ENCODE results near the gene CHD6. TPM values are rescaled to one million over a fixed set of nuclear protein-coding genes. Genes with fewer than 3 reads are reported as not detected.

CHD6 gene
- total RNA-seq, 2 experiments from 2014 or later: 114 to 126 TPM

GRCh38 chr20:41373251-41373783 lies 244.9 kb downstream of the CHD6 start:
- POLR2A ChIA-PET: interaction anchor here (0.6 kb wide), 1 partner anchor 216 kb away, joined by 4 read pairs; no protein-coding TSS in a partner anchor
- no peak for ATAC-seq (ENCODE audit: poor library complexity)
- intact Hi-C loops (cut with DNase I, micrococcal nuclease): no loop called here

GRCh38 chr20:41371371-41371770 lies 246.8 kb downstream of the CHD6 start:
- CTCF ChIA-PET: no interaction called here
- Mint-ChIP-seq H3K27ac (no peak overlapping the region), H3K4me3 (no peak overlapping the region)

More at GRCh38 chr20:41373251-41373783, 244.9 kb downstream of the CHD6 start:
- peaks cover 11 to 31% of the 10 kb centered on the region in 2 experiments for H3K27me3 ChIP-seq (ENCODE audit: control insufficient read depth in 1 of 2, insufficient read depth in 2 of 2, low read length in 2 of 2)
- H3K4me1 ChIP-seq (ENCODE audit: insufficient read depth, low read length): no peaks in the 10 kb centered on the region
- peaks cover 6 to 29% of the 10 kb centered on the region in 2 experiments for H3K9me3 ChIP-seq (ENCODE audit: control insufficient read depth in 1 of 2, insufficient read depth in 1 of 2, low read length in 2 of 2)
- CTCF ChIA-PET: no interaction called here
- H3K36me3 ChIP-seq (ENCODE audit: insufficient read depth, low read length): no peaks in the 10 kb centered on the region
- no peaks in the 10 kb centered on the region for H3K36me3 Mint-ChIP-seq (ENCODE audit: low read depth)
- H3K27ac ChIP-seq (ENCODE audit: low read depth in 1 of 2, low read length in 2 of 2): no peak overlapping the region
- DNase-seq: no peak
- no peak overlapping the region for H3K27ac Mint-ChIP-seq
- no peak for TF ChIP-seq CTCF (IDR thresholded peaks at IDR 0.05)
- H3K4me1 Mint-ChIP-seq (ENCODE audit: low read depth): no peaks in the 10 kb centered on the region
- peaks cover 5% of the 10 kb centered on the region for H3K9me3 Mint-ChIP-seq
- peaks cover 48% of the 10 kb centered on the region for H3K27me3 Mint-ChIP-seq
- no peak overlapping the region for H3K4me3 ChIP-seq (ENCODE audit: low read length)
- H3K4me3 Mint-ChIP-seq: no peak overlapping the region

GRCh38 chr20:41370176-41370575 lies 248.0 kb downstream of the CHD6 start:
- Histone ChIP-seq H3K4me1 (ENCODE audit: insufficient read depth, low read length) (no peaks in the 10 kb centered on the region), H3K9me3 (ENCODE audit: control insufficient read depth in 1 of 2, insufficient read depth in 1 of 2, low read length in 2 of 2) (peaks cover 6 to 24% of the 10 kb centered on the region in 2 experiments), H3K27ac (ENCODE audit: low read depth in 1 of 2, low read length in 2 of 2) (no peak overlapping the region), H3K27me3 (ENCODE audit: control insufficient read depth in 1 of 2, insufficient read depth in 2 of 2, low read length in 2 of 2) (peaks cover 22 to 43% of the 10 kb centered on the region in 2 experiments), H3K36me3 (ENCODE audit: insufficient read depth, low read length) (no peaks in the 10 kb centered on the region), H3K4me3 (ENCODE audit: low read length) (no peak overlapping the region)
- H3K27ac Mint-ChIP-seq: no peak overlapping the region
- H3K9me3 Mint-ChIP-seq: peaks cover 5% of the 10 kb centered on the region
- ChIA-PET CTCF (no interaction called here), POLR2A (interaction anchor here (0.6 kb wide), 1 partner anchor 16 kb away, joined by 3 read pairs; no protein-coding TSS in a partner anchor)
- no peak for ATAC-seq (ENCODE audit: poor library complexity)
- intact Hi-C loops (cut with DNase I, micrococcal nuclease): no loop called here
- no peaks in the 10 kb centered on the region for H3K36me3 Mint-ChIP-seq (ENCODE audit: low read depth)
- no peak overlapping the region for H3K4me3 Mint-ChIP-seq
- H3K27me3 Mint-ChIP-seq: peaks cover 52% of the 10 kb centered on the region
- peaks cover 8% of the 10 kb centered on the region for H3K4me1 Mint-ChIP-seq (ENCODE audit: low read depth)
- no peak for DNase-seq
- no peak for TF ChIP-seq CTCF (IDR thresholded peaks at IDR 0.05)

More at GRCh38 chr20:41371371-41371770, 246.8 kb downstream of the CHD6 start:
- intact Hi-C loops (cut with DNase I, micrococcal nuclease): no loop called here
- Mint-ChIP-seq H3K27me3 (peaks cover 50% of the 10 kb centered on the region), H3K36me3 (ENCODE audit: low read depth) (no peaks in the 10 kb centered on the region), H3K4me1 (ENCODE audit: low read depth) (peaks cover 8% of the 10 kb centered on the region), H3K9me3 (peaks cover 5% of the 10 kb centered on the region)
- Histone ChIP-seq H3K4me3 (ENCODE audit: low read length) (no peak overlapping the region), H3K27ac (ENCODE audit: low read depth in 1 of 2, low read length in 2 of 2) (no peak overlapping the region), H3K4me1 (ENCODE audit: insufficient read depth, low read length) (no peaks in the 10 kb centered on the region), H3K27me3 (ENCODE audit: control insufficient read depth in 1 of 2, insufficient read depth in 2 of 2, low read length in 2 of 2) (peaks cover 17 to 39% of the 10 kb centered on the region in 2 experiments), H3K36me3 (ENCODE audit: insufficient read depth, low read length) (no peaks in the 10 kb centered on the region), H3K9me3 (ENCODE audit: control insufficient read depth in 1 of 2, insufficient read depth in 1 of 2, low read length in 2 of 2) (peaks cover 6 to 24% of the 10 kb centered on the region in 2 experiments)
- DNase-seq: no peak
- TF ChIP-seq CTCF (IDR thresholded peaks at IDR 0.05): no peak
- no peak for ATAC-seq (ENCODE audit: poor library complexity)
- POLR2A ChIA-PET: no interaction called here
